AG04450 (cell line): ENCODE results near the gene NEO1. TPM values are rescaled to one million over a fixed set of nuclear protein-coding genes. Genes with fewer than 3 reads are reported as not detected.
"Not testable (repeated sequence)": the region's sequence is repeated elsewhere in the genome, so short reads cannot be mapped to it uniquely, and the experiment has no call there.

Experiments used
- CTCF ChIA-PET: fragments of 300-600, 350-600 bp; formaldehyde crosslinking; extraction: SDS; loops from one replicate; lab custom pipeline; 2022; ENCODE audit warnings: antibody characterized with exemption, inconsistent platforms; lab: Charles Lee
- POLR2A ChIA-PET: fragments of 350-600 bp; formaldehyde crosslinking; extraction: SDS; loops from one replicate; lab custom pipeline; 2021; ENCODE audit warnings: antibody characterized with exemption, inconsistent platforms; lab: Yijun Ruan, JAX
- DNase-seq: peaks from one replicate; pipeline ENCODE4 v3.0.0-alpha.2; 2011; ENCODE audit warnings: low read depth, low spot score
- H3K27ac ChIP-seq: one replicate; pipeline ENCODE4 v1.5.1; 2012; ENCODE audit warnings: low read depth, low read length, control low read depth
- H3K27me3 ChIP-seq: one replicate; pipeline ENCODE4 v1.6.0; 2012; ENCODE audit warnings: low read length; ENCODE audit not compliant: control insufficient read depth, insufficient read depth
- H3K4me3 ChIP-seq: 2 replicates; pipeline ENCODE4 v1.5.1; 2011; ENCODE audit warnings: mild to moderate bottlenecking, low read depth, low read length, control low read depth
- H3K9me3 ChIP-seq: 2 replicates; pipeline ENCODE4 v1.5.1; 2012; ENCODE audit warnings: low read length; ENCODE audit not compliant: control insufficient read depth, insufficient read depth
- polyA plus RNA-seq: library from polyadenylated mRNA; depleted of rRNA; stranded (reverse); fragments of >200 nt; gene quantifications from 2 replicates; pipeline ENCODE4 v1.2.3, GENCODE V29; 2011
- TF ChIP-seq, protein P1 (sequence below): IDR thresholded peaks from 2 replicates; pipeline ENCODE4 v1.5.1; 2011; ENCODE audit warnings: low read depth, low read length, control low read depth, inconsistent platforms

NEO1 gene
- polyA plus RNA-seq, 1 experiment: 3.5 TPM

GRCh38 chr15:73196113-73196512 is 143.8 kb downstream of the NEO1 start:
- no peaks in the 10 kb centered on the region for H3K27me3 ChIP-seq
- CTCF ChIA-PET: no interaction called here
- H3K27ac ChIP-seq: no peak overlapping the region
- TF ChIP-seq, protein P1, sequence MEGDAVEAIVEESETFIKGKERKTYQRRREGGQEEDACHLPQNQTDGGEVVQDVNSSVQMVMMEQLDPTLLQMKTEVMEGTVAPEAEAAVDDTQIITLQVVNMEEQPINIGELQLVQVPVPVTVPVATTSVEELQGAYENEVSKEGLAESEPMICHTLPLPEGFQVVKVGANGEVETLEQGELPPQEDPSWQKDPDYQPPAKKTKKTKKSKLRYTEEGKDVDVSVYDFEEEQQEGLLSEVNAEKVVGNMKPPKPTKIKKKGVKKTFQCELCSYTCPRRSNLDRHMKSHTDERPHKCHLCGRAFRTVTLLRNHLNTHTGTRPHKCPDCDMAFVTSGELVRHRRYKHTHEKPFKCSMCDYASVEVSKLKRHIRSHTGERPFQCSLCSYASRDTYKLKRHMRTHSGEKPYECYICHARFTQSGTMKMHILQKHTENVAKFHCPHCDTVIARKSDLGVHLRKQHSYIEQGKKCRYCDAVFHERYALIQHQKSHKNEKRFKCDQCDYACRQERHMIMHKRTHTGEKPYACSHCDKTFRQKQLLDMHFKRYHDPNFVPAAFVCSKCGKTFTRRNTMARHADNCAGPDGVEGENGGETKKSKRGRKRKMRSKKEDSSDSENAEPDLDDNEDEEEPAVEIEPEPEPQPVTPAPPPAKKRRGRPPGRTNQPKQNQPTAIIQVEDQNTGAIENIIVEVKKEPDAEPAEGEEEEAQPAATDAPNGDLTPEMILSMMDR: no peak
- H3K4me3 ChIP-seq: no peak overlapping the region
- H3K9me3 ChIP-seq: no peaks in the 10 kb centered on the region
- no peak for DNase-seq
- POLR2A ChIA-PET: no interaction called here

DNA sequence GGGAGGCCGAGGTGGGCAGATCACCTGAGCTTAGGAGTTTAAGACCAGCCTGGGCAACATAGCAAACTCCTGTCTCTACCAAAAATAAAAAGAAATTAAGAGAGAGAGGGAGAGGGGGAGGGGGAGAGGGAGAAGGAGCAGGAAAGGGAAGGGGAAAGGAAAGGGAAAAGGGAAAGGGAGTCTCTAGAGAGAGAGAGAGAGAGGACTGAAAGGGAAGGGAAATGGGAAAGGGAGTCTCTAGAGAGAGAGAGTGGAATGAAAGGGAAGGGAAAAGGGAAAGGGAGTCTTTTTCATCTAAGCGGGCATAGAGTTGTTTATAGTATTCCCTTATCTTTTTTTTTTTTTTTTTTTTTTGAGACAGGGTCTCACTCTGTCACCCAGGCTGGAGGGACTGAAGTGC is 148.1 kb downstream of the NEO1 start:
- POLR2A ChIA-PET: no interaction called here

DNA sequence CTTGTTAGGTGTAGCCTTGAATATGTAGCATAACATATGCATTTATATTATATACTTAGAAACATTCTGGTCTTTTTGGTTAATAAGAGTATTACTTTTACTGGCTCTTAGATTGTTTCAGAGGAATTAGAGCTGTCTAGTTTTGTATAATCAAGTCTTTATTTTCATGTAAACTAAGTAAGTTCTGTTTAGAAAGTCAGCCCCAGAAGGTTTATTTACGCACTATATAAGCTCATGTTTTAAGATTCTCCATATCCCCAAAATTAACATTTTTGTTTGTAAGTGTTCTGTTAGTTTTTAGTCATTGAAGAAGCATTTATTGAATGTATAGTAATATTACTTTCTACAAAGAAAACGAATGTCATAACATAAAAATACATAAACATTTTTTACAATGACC is 158.4 kb downstream of the NEO1 start:
- Histone ChIP-seq H3K27ac (no peak overlapping the region), H3K9me3 (no peaks in the 10 kb centered on the region), H3K27me3 (no peaks in the 10 kb centered on the region), H3K4me3 (no peak overlapping the region)
- TF ChIP-seq, protein P1: no peak
- ChIA-PET POLR2A (no interaction called here), CTCF (interaction anchor here (1.0 to 1.3 kb wide), 3 partner anchors 29 to 55 kb away, joined by 3 to 7 read pairs (median 3); no protein-coding TSS in a partner anchor)
- no peak for DNase-seq

More for the DNA sequence above, 148.1 kb downstream of the NEO1 start:
- CTCF ChIA-PET: interaction anchor here (1.1 kb wide), 1 partner anchor 41 kb away, joined by 3 read pairs; no protein-coding TSS in a partner anchor
- no peaks in the 10 kb centered on the region for H3K9me3 ChIP-seq
- no peak overlapping the region for H3K27ac ChIP-seq
- no peak overlapping the region for H3K4me3 ChIP-seq
- no peaks in the 10 kb centered on the region for H3K27me3 ChIP-seq
- TF ChIP-seq, protein P1: no peak
- DNase-seq: no peak

GRCh38 chr15:73212424-73212823 is 160.2 kb downstream of the NEO1 start:
- ChIA-PET POLR2A (no interaction called here), CTCF (no interaction called here)
- Histone ChIP-seq H3K27me3 (no peaks in the 10 kb centered on the region), H3K9me3 (no peaks in the 10 kb centered on the region), H3K4me3 (no peak overlapping the region), H3K27ac (no peak overlapping the region)
- TF ChIP-seq, protein P1: no peak
- DNase-seq: no peak

GRCh38 chr15:73221450-73221849 is 169.2 kb downstream of the NEO1 start:
- H3K27ac ChIP-seq, CTCF ChIA-PET, H3K9me3 ChIP-seq, H3K4me3 ChIP-seq, DNase-seq, POLR2A ChIA-PET, H3K27me3 ChIP-seq: not testable (repeated sequence)
